Stimulated activated CD8-positive, alpha-beta memory T cell treated with anti-CD3 and anti-CD28 coated beads, Interleukin-7, amount 100 ng/mL, for 48 hours (primary cell): ENCODE measurements around the gene HECA.
"Not testable (repeated sequence)": the region's sequence is repeated elsewhere in the genome, so short reads cannot be mapped to it uniquely, and the experiment has no call there.

Source experiments
- DNase-seq, 2 donors: peaks; one replicate each; pipeline ENCODE4 v3.0.0-alpha.2; 2020; ENCODE audit warnings: low read depth in 1 of 2; ENCODE audit errors: extremely low read depth in 1 of 2

HECA gene

DNA sequence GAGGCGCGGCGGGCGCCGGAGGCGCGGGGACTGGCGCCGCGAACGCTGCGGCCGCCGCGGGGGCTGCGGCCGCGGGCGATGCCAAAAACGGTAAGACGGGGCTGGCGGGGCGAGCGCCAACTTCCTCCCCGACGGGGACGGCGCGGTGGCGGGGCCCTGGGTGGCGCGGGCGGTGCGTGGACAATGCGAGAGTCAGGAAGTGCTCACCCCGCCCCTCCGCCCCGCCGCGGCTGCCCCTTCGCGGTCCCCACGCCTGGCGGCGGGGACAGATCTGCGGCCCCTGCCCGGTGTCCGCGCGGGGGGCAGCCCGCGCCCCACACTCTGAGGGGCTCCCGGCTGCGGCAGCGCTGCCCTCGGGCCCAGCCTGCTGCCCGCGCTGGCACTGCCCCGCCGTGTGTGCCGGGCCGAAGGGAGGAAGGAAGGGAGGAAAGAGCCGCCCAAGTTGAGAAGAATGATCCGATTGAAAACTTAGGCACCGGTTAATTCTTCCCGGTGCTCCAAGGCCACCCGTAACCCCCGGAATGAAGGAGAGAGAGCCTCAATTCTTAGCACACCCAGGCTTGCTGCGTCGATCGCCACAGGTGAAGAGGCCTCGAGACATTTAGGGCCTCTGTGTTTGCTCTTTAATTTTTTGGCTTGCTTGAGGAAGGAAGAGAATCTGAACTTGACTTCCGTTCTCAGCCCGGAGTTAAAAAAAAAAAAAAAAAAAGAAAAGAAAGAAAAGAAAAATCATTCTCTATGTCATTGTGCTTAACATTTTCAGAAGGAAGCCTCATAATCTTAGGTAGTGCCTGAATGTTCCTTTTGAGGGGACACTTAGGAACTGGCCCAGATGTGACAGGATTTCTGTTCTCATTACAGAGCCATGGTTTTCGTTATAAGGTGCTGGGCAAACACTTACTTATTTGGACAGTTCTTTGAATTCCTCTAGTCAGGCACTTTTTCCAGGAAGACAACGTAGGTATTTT, 982 bp downstream of the HECA start:
- peak in 1 of 2 donors; percentile 28 for DNase-seq

DNA sequence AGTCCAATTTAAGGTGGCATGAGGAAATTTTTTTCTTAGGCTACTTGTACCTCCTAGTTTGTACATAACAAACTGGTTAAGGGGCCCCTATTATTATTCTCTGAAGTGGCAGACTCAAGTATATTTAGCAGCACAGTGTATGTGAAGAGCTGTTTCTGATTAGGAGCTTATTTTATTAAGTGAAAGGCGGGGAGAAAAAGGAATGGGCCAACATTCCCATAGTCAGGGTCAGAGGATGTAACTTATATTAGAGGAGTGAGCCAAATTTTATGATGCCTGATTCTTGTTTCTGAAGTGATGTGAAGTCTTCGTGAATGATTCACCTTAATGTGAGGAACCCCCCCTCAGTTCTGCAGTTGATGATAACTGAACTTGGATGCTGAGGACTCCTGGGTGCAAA, 2.8 kb downstream of the HECA start:
- DNase-seq = no peak

DNA sequence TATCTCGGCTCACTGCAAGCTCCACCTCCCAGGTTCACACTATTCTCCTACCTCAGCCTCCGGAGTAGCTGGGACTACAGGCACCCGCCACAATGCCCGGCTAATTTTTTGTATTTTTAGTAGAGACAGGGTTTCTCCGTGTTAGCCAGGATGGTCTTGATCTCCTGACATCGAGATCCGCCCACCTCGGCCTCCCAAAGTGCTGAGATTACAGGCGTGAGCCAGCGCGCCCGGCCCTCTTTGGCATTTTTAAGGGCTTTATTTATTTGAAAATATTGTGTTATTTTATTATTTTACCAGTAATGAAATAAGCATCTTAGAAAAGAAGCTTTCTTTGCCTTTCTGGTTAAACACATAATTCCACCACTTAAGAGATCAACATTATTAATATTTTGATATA, 6.0 kb downstream of the HECA start:
- DNase-seq = not testable (repeated sequence)

DNA sequence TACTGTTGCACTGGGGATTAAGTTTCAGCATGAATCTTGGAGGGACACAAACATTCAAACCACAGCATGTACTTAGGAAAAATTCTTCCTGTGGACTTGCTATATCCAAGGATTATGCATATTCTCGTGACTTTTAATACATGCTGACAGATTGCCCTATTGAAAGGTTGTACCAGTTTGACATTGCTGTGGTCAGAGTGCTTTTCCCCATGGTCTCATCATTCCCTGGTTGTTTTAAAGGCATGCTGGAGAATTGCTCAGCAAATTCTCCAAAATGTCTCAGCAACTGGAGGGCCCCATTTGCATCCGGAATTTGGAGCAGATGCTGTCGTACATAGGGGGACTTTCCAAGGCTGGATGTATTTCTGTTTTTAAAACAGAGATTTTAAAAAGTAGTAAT, 7.4 kb downstream of the HECA start:
- no peak for DNase-seq

DNA sequence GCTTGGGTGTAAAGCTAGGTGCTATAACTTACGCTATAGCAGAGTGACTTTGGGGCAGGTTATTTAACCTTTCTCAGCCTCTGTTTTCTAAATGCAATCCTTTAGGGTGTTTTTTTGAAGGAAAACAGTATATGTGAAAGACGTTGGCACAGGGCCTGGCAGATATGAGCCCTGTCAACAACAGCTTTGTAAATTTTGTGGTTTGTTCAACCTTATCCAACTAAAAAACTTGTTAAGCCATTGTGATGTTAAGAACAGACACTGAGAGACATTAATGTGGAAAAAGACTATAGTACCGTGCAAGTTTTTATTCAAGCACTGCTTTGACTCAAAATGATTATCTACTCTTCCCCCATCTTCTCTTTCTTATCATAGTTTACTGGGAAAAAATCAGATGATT, 8.2 kb downstream of the HECA start:
- no peak for DNase-seq

DNA sequence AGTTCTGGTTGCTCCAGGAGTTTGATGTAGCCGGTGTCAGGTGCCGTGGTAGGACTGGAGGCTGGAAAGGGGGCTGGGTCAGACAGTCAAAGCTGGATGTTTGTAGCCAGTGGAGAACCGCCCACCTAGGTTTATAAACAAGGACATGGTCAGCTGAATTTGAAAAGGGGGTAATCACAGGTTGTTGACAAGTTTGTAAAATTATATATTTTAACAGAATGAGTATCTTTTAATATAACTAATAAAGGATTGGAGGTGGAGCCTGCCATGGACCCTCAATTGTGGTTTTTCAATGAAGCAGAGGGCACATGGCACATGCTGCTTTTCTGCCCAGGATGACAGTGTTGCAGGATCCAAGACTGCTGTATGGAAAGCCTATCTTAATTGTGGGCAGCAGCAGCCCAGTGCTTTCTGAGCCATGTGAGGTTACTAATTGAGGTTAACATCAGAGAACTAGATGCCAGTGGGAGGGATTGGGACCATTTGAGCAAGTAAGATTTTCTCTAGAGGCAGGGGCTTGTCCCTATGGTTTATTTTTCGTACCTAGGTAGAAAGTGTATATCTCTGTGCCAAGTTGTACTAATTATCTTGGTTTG, 9.7 kb downstream of the HECA start:
- peak in 1 of 2 donors; percentile 42 for DNase-seq

DNA sequence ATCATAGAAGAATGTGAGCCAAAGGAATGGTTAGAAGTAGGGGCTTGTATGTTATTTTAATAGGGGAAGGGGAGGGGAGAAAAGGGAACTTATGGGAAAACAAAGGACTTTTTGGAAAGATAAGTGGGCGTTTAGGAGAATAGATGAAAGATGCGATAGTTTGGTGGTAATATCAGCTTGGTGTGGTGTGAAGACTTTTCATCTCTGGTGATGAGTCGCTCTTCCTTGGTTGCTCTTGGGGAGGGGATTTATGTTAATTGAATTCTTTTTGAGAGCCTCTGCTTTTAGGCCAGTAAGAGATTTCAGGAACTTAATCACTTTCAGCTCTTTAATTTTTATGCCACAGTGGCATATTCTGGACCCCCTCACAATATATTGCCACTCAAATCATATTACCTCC, 10.8 kb downstream of the HECA start:
- no peak for DNase-seq

DNA sequence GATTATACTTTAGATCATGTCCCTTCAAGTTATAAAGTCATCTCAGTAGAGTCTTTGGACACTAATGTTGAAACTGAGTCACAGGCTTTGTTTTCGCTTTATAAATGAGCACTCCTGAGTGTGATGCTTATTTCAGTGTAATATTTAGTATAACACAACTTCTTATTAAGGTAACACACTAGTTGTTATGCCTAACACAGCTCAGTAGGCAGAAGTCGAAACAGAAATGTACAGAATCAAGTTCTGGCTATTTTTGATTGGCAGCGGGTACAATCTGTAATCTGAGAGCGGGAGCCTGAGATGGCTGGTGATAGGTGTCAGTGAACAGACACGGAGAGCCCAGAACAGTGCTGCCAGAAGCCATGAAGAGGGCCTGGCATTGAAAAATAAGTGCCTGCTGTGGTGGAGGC, 11.4 kb downstream of the HECA start:
- no peak for DNase-seq

DNA sequence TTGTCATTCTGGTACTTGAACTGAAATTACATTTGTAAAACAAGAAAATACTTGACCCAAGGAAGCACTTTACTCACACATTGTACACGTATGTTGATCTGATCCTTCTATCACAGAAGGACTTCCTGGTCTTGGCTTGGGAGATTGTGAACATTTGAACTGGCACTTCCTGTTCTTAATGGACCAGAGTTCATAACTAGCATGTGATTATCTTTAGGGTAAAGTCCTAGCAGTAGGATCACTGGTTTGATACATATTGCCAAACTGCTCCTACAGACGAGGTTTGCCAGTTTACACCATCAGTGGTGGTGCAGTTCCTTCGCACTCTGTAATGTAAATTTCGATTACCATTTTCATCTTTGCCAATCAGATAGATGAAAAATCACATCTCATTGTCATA, 12.7 kb downstream of the HECA start:
- no peak for DNase-seq

DNA sequence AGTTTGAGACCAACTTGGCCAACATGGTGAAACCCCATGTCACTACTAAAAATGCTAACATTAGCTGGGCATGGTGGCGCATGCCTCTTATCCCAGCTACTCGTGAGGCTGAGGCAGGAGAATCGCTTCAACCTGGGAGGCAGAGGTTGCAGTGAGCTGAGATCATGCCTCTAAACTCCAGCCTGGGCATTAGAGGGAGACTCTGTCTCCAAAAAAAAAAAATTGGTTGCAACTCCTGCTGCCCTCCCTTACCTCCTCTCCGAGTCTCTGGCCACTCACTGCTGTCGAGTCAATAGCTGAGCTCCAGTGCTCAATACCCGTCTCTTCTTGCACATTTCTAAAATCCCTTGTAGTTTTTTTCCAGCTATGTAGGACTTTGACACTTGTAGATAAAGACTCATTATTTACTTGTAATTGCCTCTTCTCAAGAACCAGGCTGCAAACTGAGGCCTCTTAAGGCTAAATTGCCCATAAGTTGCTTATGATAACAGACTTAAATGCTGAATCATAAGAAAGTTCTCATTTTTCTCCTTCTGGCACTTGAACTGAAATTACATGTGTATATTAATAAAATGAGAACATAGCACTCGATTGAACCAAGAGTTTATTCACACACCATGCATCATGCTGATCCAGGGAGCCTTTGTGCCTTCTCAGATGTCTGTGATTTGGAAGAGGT, 13.8 kb downstream of the HECA start:
- no peak for DNase-seq

DNA sequence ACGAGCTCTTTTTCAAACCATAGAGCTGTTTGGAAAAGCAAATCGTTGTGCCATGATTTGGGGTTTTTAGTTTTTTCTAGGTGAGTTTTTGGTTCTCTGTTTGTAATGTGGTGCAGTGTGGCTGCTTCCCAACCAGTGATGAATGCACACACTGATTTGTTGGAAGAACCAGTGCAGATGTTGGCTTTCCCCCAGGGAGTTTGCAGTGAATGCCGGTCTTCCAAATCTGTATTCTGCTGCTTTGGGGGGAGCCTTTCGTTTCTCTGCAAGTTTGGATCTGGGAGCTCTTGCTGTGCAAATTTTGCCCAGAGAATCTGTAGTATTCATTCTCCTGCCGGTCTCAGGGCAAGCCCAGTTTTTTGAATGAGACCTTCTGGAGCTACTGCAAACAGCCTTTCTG, 14.5 kb downstream of the HECA start:
- no peak for DNase-seq

DNA sequence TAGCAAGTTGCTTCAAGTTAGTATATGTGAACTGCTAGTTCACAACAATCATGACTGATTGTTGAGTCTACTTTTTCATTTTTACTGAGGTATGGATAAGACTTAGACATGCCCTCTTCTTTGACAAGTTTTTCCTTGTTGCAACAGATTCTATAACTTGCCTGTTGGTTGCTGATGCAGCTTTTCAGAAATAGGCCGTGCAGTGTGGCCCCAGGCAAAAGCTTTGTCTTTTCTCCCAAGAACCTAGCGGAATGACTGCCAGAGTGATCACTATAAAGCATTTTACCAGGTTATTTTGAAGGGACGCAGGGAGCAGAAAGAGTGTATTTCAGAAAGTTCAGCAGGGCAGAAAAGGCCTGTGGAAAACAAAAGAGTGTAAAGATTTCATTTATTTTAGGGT, 16.0 kb downstream of the HECA start:
- no peak for DNase-seq

DNA sequence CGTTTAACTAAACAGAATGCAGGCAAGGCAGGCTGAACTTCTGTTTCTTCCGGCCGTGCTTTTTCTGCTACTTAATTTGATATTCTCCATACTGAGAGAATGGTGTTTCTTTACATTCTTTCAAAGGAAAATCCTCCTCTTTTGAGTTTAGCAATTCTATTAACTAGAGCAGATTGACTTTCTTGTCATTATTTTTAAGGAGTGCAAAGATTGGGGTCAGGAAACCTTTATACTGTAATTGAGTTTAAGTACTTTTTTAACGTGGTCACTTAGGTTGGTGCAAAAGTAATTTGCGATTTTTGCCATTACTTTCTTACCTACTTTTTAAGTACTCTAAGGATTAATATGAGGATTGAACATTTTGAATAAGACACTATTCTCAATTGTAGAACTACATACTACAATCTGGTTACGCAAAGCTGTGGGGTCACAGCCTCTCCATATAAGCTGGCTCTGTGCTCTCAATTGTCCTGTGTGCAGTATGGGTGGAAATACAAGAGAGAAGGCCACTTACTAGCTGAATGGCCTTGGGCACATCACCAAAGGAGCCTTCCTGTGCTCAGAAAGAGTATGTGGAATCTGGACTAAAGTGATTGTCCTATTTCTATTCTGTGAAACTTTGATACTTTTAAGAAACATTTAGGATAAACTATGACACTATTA, 16.7 kb downstream of the HECA start:
- DNase-seq = no peak

DNA sequence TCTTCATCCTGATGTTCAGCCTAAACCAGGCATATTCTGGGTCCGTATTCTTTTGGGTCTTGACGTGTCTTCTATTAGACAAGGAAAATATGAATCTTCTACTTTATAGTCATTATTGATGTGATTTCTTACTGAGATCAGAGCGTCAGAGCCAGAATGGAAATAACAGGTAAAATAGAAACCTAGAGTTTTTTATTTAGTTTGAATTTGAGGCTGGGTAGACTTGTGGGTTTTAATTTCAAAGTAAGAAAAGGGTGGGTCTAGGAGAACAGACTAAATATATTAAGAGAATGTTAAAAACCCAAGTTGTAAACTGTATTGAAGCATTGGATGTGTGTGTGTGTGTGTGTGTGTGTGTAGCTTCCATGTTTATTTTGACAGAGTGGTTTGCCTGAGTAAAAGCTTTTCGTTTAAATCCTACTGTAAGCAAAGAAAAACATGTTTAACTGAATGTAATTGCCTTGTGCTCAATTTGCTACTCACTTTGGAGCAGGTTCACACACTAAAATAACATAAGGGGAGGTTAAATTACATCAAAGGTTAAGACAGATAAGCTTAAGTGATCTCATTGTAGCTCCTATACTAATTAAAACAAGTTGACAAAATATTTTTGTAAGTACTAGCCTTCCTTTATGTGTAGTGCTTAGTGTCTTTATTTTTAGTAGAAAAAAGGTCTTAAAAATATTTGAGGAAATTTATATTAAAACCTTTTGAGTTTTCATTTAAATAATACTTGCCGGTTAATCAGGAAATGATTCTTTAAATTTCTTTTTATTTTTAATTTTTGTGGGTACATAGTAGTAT, 17.4 kb downstream of the HECA start:
- DNase-seq = no peak

DNA sequence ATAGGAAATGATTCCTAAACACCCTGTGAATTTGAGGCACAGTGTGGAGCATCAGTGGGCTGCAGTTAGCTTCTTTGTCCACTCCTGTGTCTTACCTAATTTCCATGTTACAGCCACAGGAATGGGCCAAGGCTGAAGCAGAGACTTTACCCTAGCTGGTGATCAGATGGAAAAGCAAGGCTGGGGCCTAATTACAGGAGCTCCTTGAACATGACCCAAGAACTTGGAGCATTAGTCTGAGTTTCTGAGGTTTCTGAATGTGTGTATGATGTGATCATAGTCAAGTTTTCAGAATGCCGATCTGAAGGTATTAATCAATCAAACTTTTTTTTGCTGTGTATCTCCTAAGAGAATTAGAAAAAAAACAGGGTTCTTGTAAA, 18.0 kb downstream of the HECA start:
- no peak for DNase-seq

DNA sequence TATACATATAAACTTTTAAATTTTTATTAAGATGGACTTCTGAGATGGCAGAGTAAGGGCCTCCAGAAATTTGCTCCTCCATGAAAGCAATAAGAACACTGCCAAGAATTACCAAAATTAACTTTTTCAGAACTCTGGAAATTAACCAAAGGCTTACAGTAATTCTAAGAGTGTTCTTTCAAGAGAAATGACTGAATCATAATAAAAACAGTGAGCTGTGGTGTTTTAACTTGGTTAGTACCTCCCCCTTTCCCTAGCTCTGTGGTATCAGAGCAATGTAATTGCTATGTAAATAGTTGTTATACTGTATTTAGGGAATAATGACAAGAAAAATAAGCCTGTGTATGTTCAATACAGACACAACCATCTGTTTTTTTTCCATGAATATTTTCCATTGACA, 19.0 kb downstream of the HECA start:
- no peak for DNase-seq

DNA sequence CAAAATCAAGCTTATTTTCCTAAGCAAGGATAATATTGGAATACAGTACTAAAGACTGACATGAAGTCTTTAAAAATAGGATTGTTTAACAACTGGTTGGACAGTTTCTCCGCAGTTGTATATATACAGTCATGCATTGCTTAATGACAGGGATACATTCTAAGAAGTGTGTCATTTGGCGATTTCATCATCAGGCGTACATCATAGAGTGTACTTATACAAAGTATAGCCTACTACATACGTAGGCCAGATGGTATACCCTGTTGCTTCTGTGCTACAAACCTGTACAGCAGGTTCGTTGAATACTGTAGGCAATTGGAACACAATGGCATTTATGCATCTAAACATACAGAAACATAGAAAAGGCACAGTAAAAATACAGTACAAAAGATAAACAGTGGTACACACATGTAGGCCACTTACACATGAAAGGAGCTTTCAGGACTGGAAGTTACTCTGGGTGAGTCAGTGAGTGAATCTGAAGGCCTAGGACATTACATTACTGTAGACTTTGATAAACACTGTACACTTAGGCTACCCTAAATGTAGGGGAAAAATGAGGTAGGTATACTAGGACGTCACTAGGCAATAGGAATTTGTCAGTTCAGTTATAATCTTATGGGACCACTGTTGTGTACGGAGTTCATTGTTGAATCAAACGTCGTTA, 20.1 kb downstream of the HECA start:
- no peak for DNase-seq

DNA sequence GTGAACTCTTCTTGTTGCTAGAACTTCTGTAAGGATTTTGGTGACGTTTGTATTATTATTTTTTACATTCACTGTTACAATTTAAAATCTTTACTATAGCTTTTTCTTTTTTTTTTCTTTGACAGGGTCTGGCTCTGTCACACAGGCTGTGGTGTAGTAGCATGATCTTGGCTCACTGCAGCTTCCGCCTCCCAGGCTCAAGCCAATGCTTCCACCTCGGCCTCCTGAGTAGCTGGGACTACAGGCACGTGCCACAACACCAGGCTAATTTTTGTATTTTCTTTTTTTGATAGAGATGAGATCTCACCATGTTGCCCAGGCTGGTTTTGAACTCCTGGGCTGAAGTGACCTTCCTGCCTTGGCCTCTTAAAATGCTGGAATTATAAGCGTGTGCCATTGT, 21.2 kb downstream of the HECA start:
- DNase-seq = no peak

DNA sequence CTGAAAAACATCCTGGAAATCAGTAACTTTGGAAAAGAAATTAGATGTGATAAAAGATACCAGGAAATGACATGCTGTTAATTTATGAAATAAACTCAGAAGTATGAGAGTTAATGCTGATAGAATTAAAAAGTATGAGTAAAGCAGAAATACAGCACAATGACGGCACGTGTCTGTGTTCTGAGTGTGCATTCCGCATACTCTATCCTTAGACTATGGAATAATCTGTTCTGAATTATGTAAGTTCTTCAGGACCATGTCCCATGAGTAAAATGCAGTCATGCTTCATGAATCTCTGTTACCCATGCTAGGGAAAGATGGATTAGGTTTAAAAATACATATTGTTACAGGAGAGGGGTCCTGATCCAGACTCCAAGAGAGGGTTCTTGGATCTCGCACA, 21.7 kb downstream of the HECA start:
- no peak for DNase-seq

DNA sequence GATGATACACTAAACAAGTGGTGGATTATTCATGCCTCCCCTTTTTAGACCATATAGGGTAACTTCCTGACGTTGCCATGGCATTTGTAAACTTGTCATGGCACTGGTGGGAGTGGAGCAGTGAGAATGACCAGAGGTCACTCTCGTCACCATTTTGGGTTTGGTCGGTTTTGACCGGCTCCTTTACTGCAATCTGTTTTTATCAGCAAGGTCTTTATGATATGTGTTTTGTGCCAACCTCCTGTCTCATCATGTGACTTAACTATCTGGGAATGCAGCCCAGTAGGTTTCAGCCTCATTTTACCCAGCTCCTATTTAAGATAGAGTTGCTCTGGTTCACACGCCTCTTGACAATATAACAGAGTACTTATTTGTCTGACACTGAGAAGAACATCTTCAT, 22.2 kb downstream of the HECA start:
- DNase-seq = not testable (repeated sequence)
